RWPE2 (cell line): ENCODE measurements around the gene SLC27A5.

Source experiments
- ATAC-seq: fragments of 200-7000 bp; cut with Tn5 transposase; 3 replicates; pipeline ENCODE4 v1.9.1; 2021; ENCODE audit warnings: low read depth
- DNase-seq: peaks from one replicate; pipeline ENCODE4 v3.0.0-alpha.2; 2020; ENCODE audit warnings: low spot score
- H3K27ac ChIP-seq: fragments of 450-650 bp; 2 replicates; pipeline ENCODE4 v1.5.1; 2017; ENCODE audit warnings: mild to moderate bottlenecking; ENCODE audit not compliant: poor library complexity, severe bottlenecking
- H3K27me3 ChIP-seq: fragments of 250-450 bp; sonication (Bioruptor Pico); 2 replicates; pipeline ENCODE4 v1.5.1; 2021; ENCODE audit warnings: mild to moderate bottlenecking, moderate library complexity; ENCODE audit not compliant: insufficient read depth, poor library complexity, severe bottlenecking
- H3K36me3 ChIP-seq: fragments of 250-450 bp; sonication (Bioruptor Pico); 2 replicates; pipeline ENCODE4 v1.5.1; 2020; ENCODE audit warnings: low read depth, mild to moderate bottlenecking, moderate library complexity
- H3K4me1 ChIP-seq: fragments of 250-450 bp; sonication (Bioruptor Pico); 2 replicates; pipeline ENCODE4 v1.5.1; 2021; ENCODE audit warnings: mild to moderate bottlenecking, moderate library complexity; ENCODE audit not compliant: insufficient read depth, poor library complexity, severe bottlenecking
- H3K4me3 ChIP-seq: fragments of 250-450 bp; sonication (Bioruptor Pico); 2 replicates; pipeline ENCODE4 v1.5.1; 2021; ENCODE audit warnings: mild to moderate bottlenecking, moderate library complexity; ENCODE audit not compliant: severe bottlenecking
- H3K9me3 ChIP-seq: fragments of 250-450 bp; sonication (Bioruptor Pico); 2 replicates; pipeline ENCODE4 v1.5.1; 2021; ENCODE audit warnings: mild to moderate bottlenecking, moderate library complexity; ENCODE audit not compliant: severe bottlenecking
- TF ChIP-seq, protein P1 (sequence below): fragments of 450-650 bp; IDR thresholded peaks from one replicate; pipeline ENCODE4 v1.5.1; 2017; ENCODE audit warnings: mild to moderate bottlenecking, moderate library complexity; ENCODE audit not compliant: poor library complexity, severe bottlenecking

The SLC27A5 gene

DNA sequence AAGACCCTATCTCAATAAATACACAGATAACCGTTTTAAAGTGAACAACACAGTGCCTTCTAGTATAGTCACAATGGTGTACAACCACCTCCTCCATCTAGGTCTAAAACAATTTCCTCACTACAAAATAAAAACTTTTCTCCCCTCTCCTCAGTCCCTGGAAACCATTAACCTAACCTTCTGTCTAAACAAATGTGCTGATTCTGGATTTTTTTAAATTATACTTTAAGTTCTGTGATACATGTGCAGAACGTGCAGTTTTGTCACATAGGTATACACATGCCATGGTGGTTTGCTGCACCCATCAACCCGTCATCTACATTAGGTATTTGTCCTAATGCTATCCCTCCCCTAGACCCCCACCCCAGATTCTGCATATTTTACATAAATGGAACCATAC, 17.6 kb upstream of the SLC27A5 start:
- Histone ChIP-seq H3K4me3 (no peak overlapping the region), H3K27ac (no peak overlapping the region), H3K4me1 (no peaks in the 10 kb centered on the region), H3K9me3 (no peaks in the 10 kb centered on the region), H3K36me3 (no peaks in the 10 kb centered on the region), H3K27me3 (no peaks in the 10 kb centered on the region)
- no peak for ATAC-seq
- DNase-seq = no peak
- TF ChIP-seq, protein P1, sequence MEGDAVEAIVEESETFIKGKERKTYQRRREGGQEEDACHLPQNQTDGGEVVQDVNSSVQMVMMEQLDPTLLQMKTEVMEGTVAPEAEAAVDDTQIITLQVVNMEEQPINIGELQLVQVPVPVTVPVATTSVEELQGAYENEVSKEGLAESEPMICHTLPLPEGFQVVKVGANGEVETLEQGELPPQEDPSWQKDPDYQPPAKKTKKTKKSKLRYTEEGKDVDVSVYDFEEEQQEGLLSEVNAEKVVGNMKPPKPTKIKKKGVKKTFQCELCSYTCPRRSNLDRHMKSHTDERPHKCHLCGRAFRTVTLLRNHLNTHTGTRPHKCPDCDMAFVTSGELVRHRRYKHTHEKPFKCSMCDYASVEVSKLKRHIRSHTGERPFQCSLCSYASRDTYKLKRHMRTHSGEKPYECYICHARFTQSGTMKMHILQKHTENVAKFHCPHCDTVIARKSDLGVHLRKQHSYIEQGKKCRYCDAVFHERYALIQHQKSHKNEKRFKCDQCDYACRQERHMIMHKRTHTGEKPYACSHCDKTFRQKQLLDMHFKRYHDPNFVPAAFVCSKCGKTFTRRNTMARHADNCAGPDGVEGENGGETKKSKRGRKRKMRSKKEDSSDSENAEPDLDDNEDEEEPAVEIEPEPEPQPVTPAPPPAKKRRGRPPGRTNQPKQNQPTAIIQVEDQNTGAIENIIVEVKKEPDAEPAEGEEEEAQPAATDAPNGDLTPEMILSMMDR = no peak

DNA sequence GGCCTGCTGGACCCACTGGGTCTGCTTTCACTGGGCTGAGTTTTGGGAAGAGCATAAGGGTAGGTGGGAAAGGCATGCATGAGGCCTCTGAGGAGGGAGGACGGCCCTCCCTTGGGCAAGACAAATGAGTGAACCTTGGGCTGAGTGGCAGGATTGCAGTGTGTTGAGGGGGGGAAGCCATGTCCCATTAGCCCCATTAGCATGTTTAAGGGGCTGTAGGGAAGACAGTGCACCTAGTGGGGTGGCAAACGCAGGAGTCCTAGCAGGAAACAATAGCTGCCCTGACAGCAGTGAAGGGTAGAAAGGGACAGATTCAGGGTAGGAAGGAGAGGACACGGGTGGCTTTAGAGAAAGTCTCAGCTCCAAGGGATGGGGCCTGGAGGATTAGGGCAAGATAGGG, 10.9 kb upstream of the SLC27A5 start:
- Histone ChIP-seq H3K4me1 (peaks cover 3% of the 10 kb centered on the region), H3K27me3 (no peaks in the 10 kb centered on the region), H3K9me3 (no peaks in the 10 kb centered on the region), H3K27ac (no peak overlapping the region), H3K36me3 (no peaks in the 10 kb centered on the region), H3K4me3 (no peak overlapping the region)
- no peak for DNase-seq
- TF ChIP-seq, protein P1 = no peak
- no peak for ATAC-seq

DNA sequence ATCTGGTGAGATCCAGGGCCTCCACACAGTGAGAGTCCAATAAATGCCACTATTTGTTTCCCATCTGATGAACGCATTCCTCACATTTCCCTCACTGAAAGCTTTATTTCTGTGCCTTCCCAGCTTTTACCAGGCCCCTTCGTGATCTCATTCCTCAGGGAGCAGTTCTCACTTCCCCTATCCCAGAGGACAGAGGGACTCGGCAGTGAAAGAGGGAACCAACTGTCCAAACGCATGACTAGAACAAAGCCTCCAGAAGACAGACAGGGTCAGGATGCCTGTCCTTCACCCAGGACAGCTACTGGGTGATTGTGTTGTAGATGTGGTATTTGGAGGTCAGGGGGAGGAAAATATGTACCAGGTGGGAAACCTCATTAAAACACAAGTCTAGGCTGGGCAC, 9.9 kb upstream of the SLC27A5 start:
- H3K36me3 ChIP-seq = no peaks in the 10 kb centered on the region; the same call in 1 of the 2 replicates
- TF ChIP-seq, protein P1 = no peak

DNA sequence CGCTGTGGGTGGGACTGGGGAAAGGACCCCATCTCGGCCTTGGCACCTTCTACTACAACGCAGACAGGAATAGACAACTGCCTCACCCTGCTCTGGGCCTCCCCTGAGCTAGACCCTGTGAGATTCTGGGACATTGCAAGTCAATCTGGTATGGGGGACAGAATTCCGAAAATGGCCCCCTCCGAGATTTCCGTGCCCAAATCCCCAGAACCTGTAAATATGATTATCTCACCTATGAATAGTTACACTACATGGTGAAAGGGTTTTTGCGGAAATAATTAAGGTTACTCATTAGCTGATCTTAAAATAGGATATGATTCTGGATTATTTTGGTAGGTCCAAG, 8.4 kb upstream of the SLC27A5 start:
- Histone ChIP-seq H3K4me1 (peaks cover 3% of the 10 kb centered on the region), H3K36me3 (peaks cover 6% of the 10 kb centered on the region), H3K27me3 (no peaks in the 10 kb centered on the region), H3K27ac (peak overlapping the region; percentile 92), H3K4me3 (peak overlapping the region; percentile 54), H3K9me3 (no peaks in the 10 kb centered on the region)
- ATAC-seq (no peak), DNase-seq (no peak)
- TF ChIP-seq, protein P1 = no peak

More for the DNA sequence above, 9.9 kb upstream of the SLC27A5 start:
- no peak for DNase-seq
- no peaks in the 10 kb centered on the region for H3K9me3 ChIP-seq
- no peak for ATAC-seq
- no peaks in the 10 kb centered on the region for H3K27me3 ChIP-seq
- H3K27ac ChIP-seq = peak overlapping the region; percentile 92
- no peak overlapping the region for H3K4me3 ChIP-seq
- peaks cover 3% of the 10 kb centered on the region for H3K4me1 ChIP-seq

DNA sequence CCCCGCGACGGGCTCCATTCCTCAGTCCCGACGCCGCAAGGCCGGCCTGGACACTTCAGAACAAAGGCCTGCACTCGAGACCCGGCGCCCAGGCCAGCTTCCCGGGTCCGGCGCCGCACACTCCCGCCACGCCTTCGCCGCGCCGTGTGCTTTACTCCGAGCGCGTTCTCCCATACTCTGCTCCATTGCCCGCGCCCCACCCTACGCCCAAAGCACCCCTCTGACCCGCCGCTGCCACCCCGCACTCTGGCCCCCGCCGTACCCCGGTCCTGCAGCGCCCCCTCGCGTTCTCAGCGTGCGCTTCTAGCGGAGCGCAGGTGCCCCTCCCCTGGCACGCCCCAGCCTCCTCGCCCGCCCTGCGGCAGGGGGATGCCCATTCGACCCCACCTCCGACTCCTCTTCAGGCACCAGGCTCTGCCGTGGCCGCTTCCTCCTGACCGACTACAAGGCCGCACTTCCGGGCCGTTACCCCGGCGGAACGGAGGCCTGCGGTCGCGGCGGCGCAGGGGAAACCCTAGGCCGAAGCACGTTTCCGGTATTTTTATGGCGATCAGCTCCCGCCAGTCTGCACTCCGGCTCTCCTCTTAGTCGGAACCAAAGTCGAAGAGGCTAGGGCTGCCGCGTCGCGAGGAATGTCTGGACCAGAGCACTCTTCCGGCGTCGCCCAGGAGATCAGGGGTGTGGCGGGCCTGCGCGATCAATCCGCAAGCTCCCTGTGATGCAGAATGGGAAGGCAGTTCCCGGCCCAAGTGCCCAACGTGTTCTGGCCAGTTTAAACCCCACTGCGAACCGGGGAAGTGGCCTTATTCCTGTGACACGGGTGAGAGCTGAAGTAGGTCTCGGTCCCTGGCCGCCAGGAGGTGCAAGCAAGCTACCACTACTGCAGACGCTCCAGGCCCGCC, 7.8 kb upstream of the SLC27A5 start, which contains the start of gene ZBTB45:
TSS of gene ZBTB45 (minus strand) at position 456 of the 902 bp plus-strand sequence. CDS start 2,137 bp downstream, outside the sequence.
- peak within 1 kb of the TSS; percentile 92 for H3K27ac ChIP-seq
- ATAC-seq (peak; percentile 83), DNase-seq (peak; percentile 92)
- no peaks in the 10 kb centered on the region for H3K9me3 ChIP-seq
- H3K4me1 ChIP-seq = peaks cover 3% of the 10 kb centered on the region
- H3K27me3 ChIP-seq = no peaks in the 10 kb centered on the region
- peaks cover 6% of the 10 kb centered on the region for H3K36me3 ChIP-seq
- H3K4me3 ChIP-seq = peak within 1 kb of the TSS; percentile 54
- TF ChIP-seq, protein P1 = peak; percentile 88
